Measurements from ENCODE around the gene F10.

Gene F10

DNA sequence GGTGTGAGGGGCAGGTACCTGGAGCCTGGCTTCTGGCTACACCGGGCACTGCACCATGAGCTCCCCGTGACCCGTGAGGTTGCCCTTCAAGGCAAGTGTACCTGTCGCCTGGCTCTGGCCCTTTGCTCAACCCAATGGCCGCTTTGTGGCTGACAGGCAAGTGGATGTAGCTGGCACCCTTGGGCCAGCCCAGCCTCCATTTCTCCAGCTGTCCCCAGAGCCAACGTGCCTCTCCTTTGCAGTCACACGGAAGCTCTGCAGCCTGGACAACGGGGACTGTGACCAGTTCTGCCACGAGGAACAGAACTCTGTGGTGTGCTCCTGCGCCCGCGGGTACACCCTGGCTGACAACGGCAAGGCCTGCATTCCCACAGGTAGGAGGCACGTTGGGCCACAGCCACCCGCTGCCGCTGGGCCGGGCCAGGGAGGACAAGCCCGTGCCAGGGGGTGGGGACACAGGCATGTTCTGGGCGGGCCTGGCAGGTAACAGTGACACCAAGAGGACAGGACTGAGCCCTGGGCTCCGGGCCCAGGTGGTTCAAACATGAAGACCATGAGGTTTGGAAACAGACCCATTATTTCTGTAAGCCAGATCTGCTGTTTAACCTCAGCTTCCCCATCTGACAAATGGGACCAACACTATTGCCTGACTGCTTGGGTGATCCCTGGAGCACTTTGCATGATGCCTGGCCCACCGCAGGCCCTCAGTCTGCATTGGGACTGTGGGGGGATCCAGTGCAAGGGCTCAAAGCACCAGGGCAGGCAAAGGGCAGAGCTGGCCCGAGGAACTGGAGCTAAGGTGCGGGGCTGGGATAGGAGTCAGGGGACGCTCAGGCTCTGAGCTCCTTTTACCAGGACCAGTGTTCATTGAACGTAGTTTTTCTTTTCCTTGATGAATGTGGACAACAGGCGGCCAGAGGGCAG lies 18.3 kb downstream of the F10 start:
- no peak for DNase-seq

DNA sequence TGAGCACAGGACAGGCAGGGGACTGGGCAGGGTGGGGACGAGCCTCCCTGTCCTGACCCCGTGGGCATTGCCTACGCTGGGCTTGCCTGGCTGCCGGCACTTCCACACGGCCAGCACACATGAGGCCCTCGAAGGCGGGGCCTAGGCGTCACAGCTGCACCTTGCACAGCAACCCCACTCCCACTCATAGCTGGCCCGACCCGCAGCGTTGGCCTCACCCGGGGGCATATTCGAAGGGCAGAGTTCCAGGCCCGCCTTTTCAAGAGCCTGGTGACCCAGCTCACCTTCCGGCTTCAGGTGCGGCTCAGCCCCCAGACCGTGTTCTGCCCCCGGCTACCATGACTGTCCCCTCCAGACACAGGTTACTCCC lies 19.0 kb downstream of the F10 start:
- DNase-seq = no peak

DNA sequence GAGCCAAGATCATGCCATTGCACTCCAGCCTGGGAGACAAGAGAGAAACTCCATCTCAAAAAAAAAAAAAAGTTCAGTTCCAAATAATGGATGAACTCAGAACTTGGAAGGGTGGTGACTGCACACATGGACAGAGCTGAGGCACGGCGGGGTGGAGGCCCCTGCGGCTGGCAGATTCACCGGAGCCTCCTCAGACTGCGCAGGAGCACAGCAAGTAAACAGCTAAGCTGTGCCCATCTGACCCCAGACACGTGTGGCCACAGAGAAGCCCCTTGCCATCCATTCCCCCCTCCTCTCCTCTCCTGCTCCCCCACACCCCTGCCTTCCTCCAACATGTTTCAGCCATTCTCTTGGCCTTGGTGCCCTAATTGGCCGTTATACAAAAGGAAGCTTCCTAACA lies 20.3 kb downstream of the F10 start:
- no peak for DNase-seq

DNA sequence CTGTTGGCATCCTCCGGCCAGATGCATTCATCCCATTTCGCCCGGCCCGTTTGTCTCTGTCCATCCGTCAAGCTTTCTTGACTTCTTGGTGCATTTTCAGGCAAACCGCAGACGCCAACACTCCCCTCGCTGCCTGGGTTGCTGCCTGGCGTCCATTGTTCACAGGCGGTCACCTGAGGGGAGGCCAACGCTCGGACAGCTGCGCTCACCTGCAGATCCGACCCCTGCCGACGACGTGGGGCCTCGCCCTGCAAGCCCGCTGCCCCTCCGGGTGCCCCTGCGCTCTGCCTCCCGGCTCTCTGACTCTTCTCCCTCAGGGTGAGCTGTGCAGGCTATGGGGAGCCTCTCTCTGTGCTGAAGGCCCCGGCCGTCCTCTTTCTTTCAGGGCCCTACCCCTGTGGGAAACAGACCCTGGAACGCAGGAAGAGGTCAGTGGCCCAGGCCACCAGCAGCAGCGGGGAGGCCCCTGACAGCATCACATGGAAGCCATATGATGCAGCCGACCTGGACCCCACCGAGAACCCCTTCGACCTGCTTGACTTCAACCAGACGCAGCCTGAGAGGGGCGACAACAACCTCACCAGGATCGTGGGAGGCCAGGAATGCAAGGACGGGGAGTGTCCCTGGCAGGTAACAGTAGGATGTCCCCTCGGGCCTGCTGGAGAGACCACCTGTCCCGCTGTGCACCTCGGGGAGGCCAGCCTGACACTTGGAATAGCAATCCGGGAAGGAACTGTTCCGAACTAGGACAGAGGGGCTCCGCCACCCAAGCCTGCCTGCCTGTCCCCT lies 21.1 kb downstream of the F10 start:
- no peak for DNase-seq

DNA sequence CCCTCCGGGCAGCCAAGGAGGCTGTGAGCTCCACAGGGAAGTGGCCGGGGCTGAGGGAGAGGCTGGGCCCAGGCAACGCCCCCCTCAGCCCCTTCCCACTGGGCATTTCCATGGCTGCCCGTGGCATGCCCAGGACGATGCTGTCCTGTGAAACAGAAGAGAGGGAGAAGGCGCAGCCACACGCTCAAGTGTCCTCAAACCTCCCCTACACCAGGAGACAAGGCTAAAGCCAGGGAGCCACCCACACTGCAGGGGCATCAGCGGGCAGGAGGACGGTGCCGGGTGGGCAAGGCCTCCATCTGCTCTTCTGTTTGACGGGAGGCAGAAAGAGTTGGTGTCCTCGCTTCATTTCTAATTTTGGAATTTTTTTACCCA lies 21.6 kb downstream of the F10 start:
- no peak for DNase-seq

DNA sequence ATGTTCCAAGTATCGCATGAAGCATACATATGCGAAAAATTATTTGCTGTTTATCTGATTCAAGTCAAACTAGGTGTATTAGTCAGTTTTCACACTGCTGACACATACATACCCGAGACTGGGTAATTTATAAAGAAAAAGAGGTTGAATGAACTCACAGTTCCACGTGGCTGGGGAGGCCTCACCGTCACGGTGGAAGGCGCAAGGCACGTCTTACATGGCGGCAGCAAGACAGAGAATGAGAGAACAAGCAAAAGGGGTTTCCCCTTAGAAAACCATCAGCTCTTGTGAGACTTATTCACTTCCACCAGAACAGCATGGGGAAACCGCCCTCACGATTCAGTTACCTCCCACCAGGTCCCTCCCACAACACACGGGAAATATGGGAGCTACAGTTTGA lies 22.9 kb downstream of the F10 start:
- DNase-seq = no peak

DNA sequence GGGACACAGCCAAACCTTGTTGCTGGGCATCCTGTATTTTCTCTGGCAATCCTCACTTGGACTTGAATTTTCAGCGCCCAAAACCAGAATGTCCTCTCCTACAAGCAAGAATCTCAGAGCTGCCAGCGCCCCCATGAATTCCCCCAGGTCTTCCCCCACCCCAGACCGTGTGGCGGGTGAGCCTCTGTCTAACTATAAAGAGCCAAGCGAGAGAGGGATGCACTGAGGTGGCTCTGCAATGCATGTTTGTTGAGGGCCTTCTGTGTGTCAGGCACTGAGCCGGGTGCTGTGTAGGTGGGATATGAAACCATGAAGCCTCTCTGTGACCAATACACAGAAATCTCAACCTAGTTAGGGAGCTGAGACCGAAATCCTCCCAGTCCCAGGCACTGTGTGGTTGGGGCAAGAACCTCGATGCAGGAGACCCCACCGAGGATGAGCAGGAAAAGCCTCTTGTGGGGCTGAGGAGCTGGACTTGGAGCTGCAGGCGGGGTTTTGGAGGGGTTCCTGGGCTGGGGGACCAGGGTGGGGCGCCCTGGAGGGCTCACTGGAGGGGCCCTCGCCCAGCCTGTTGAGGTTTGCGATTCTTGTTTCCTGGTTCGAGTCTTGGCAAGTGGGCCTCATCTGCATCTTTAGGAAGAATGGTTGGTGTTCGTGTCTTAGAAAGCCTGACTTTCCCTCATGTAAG lies 23.5 kb downstream of the F10 start:
- no peak for DNase-seq

DNA sequence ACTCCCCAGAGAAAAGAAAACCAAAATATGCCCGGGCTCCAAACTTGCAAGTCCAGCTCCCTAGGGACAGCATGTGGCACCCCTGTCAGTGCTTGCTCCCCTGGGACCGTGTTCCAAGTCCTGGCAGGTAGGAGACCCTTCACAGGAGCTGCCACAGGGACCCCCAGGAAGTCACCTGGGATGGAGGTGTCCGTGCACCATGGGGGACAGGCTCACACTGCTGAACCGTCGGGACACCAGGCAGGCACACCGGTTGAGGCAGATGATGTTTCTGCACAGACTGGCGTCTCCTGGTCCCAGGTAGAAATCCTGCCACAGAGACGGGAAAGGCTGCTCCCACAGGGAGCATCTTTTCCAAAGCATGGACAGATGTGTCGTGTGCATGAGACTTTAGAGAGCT lies 24.2 kb downstream of the F10 start:
- no peak for DNase-seq

DNA sequence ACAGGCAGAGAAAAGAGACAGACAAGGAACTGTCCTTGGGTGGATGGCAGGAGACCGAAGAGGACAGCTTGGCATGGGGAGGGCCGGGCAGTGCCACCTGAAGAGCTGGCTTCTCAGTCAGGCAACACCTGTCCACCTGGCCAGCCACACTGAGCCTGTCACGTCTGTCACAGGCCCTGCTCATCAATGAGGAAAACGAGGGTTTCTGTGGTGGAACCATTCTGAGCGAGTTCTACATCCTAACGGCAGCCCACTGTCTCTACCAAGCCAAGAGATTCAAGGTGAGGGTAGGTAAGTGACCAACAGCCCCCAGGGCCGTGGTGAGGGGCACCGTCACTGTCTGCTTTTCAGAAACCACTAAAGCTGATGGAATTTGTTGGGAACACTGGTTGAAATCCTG lies 24.6 kb downstream of the F10 start:
- DNase-seq = no peak

DNA sequence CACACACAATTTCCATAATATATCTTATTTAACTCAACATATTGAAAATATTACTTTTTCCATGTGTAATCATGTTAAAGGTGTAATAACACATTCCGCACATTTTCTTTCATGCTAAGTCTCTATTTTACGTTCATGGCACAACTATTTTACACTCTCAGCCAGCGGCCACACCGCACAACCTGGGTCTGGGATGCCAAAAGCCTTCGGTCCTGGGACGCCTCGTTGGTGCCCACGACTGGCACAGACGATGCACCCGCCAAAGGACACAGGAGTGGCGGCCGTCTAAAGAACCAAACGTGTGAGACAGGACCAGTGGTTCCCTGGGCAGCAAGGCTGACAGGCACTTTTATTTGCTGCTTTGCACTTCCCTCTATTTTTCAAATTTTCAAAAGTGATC lies 25.8 kb downstream of the F10 start:
- DNase-seq = no peak

DNA sequence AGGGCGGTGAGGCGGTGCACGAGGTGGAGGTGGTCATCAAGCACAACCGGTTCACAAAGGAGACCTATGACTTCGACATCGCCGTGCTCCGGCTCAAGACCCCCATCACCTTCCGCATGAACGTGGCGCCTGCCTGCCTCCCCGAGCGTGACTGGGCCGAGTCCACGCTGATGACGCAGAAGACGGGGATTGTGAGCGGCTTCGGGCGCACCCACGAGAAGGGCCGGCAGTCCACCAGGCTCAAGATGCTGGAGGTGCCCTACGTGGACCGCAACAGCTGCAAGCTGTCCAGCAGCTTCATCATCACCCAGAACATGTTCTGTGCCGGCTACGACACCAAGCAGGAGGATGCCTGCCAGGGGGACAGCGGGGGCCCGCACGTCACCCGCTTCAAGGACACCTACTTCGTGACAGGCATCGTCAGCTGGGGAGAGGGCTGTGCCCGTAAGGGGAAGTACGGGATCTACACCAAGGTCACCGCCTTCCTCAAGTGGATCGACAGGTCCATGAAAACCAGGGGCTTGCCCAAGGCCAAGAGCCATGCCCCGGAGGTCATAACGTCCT lies 26.4 kb downstream of the F10 start:
- DNase-seq = no peak

DNA sequence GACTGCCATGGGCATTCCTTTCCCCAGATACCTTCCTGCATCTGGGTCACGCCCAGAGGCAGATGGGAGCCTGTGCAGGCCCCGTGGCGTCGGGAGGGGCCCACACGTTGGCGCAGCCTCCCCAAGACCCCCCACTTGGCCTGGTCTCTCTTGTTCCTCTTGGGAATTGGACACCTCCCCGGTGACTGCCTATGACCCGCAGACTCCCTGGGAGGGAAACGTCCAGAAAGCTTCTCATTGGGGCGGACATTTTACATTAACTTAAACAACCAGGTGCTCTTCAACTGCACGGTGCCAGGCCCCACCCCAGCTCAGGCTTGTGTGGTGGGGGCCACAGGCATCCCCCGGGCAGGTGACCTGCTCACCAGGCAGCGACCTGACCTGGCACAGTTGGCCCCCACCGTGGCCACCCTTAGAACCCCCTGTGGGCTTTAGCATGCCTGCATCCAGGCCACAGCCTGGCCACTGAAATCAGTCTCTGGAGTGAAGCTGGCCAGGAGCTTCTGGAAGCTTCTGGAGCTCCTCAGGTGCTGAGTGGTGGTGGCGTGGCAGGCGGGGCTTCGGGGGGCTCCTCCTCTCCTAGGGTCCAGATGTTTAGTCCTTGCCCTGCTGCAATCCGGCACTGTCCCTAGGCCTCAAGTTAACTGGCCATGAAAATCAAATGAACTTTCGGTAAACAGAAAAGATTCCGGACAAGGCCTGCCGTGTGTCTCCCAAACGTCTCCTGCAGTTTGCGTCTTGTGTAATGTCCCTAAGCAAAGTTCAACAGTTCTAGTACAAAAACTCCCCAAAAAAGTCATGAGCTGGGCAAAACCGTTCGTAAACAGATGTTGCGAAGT lies 27.3 kb downstream of the F10 start:
- DNase-seq = no peak

DNA sequence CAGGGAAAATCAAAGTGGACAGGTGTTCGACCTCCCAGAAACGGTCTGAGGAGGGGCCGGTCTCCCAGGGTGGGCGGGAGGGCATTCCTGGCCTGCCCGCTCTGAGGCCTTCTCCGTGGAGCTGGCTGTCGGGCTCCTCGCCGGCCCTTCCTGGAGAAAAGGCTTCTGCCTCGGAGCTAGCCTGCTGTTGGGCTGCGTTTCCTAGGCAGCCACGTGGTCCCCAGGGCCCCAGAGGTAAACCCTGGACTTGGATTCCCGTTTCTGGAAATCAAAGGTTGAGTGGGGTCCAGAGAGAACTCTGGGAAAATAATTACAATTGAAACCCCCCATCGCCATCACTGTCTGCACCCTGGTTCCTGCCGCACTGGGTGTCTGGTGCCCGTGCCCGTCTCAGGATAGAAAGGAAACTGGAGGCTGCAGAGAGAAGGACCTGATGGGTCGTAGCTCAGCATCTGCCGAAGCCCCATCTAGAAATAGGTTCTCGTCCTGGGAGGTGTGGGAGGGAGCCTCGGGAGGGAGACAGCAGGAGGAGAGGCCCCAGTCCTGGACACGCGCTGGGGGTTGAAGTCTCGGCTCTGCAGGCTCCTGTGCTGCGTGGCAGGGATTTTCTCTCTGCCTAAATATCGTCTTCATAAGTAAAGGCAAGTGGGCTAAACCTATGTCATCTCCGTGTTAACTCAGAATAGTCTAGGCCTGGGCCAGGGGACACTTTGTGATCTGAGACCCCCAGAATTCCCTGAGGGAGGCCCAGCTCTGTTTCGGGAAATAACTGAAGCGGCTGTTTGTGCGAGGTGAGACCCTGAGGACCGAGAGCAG lies 28.2 kb downstream of the F10 start:
- DNase-seq = no peak

DNA sequence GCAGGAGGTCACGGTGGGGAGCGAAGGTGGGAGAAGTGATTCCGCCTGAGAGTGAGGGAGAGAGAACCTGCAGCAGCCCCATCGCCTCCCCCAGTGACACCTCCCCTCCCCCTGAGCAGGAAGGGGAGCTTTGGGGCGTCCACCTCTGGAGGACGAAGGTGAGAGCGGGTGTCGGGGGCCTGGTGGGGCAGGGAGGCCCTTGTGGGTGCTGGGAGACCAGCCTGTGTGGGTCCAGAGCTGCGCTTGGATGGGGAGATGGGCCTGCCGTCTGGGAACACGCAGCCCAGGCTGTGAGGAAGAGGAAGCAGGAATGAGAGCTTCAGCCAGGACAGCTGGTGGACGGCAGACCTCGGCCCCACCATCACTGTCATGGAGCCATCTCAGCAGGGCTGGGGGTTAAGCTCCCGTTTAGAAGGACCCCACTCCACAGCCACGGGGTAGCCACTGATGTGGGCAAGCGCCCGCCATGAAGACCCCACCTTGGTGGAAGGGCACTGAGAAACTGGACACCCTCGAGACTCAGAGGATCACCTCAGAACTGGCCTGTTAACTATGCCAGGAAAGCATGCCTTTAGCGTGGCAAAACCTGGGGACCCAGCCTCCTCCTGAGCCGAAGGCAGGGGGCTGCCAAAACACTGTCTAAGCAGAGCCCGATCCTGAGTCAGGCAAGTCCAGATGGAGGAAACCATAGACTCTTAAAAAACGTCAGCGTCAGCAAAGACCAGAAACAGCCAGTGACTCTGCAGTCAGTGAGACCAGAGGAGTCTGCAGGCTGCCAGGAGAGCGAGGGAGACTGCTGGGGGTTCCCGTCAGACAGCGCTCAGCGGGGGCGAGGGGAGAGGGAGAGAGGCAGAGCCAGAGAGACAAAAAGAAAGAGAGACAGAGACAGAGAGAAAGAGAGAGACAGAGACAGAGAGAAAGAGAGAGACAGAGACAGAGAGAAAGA lies 29.4 kb downstream of the F10 start:
- DNase-seq = peak; percentile 25

DNA sequence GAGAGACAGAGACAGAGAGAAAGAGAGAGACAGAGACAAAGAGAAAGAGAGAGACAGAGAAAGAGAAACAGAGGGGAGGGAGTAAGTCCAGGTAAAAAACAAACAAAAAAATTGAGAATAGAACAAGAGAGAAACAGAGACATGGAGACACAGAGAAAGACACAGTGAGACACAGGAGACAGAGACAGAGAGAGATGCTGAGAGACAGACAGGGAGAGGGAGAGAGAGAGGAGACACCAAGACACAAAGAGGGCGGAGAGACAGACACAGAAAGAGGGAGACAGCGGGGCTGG lies 30.0 kb downstream of the F10 start:
- no peak for DNase-seq

DNA sequence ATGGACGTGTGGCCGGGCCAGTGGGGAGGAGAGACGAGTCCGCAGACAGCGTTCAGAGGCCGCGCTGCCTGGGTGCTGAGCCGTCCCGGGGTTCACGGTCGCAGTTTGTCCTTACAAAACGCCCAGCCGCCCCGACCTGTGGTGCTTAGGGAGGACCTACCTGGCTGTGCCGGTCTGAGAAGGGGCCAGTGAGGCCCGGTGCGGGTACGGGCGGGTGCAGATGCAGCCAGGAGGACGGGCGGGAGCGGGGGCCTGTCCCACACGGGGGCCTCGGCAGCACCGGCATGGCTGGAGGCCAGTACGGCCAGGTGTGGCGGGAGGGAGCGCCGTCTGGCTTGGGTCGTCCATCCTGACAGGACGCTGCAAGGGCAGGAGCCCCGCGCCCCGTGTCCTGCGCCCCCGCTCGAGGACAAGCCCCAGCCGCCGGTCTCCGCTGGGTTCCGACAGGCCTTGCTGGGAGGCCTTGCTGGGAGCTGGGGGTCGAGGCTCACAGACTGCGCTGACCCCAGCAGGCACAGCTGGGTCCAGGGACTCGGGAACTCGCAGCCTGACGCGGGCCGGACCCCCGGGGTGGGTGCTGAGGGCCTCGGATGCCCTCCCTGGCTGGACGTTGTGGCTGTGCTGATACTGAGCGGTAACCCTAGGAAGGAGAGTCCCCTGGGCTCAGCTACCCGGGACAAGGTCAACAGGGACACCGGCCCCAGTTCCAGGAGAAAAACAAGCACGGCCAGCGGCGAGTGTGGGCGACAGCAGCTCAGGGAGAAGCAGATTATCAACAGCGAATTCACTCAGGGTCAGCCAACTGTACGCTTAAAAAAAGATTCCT lies 30.6 kb downstream of the F10 start:
- DNase-seq = no peak

DNA sequence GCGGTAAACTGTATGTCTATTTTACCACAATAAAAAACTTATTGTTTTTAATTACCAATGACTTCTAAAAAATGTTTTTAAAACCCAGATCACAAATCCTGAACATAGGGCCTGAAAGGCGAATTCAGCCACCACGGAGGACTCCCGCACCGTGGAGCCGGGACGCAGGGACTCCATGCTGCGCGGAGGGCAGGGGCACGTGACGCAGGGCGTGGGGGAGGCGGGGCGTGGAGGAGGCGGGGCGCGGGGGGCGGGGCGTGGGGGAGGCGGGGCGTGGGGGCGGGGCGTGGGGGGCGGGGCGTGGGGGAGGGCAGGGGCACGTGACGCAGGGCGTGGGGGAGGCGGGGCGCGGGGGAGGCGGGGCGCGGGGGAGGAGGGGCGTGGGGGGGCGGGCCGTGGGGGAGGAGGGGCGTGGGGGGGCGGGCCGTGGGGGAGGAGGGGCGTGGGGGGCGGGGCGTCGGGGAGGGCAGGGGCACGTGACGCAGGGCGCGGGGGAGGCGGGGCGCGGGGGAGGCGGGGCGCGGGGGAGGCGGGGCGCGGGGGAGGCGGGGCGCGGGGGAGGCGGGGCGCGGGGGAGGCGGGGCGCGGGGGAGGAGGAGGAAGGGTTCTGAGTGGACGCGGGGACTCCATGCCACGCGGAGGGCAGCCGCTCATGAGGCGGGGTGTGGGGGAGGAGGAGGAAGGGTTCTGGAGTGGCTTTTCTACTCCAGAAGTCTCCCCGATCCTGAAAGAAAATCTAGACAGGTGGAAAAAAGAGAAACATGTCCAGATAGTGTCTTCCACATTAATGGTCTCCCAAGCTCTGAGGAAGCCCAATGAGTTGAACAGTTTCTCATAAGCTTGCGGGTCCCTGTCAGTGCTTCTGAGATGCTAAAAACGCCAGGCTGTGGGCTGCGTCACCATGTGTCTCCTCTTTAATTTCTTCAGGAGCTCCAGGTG lies 31.5 kb downstream of the F10 start:
- peak; percentile 88 for DNase-seq

DNA sequence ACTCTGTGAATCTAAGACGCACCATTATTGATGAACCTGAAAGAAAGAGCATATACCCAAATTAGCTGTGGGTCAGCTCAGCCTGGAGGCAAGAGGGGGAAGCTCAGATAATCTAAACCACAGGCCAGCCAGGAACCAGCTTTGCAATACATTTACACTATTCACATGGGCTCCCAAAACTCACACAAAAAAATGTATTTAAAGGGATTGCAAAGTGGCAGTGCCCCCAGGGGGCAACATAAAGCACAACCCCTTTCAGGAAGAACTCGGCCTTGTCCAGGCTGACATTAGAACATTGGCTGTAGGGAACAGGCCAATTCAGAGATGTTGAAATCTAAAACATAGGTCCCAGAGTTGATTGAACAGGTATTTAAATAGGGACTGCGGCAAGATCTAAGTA lies 32.6 kb downstream of the F10 start:
- no peak for DNase-seq
